ENCODE measurements around the gene CLIC3.

CLIC3 gene

DNA sequence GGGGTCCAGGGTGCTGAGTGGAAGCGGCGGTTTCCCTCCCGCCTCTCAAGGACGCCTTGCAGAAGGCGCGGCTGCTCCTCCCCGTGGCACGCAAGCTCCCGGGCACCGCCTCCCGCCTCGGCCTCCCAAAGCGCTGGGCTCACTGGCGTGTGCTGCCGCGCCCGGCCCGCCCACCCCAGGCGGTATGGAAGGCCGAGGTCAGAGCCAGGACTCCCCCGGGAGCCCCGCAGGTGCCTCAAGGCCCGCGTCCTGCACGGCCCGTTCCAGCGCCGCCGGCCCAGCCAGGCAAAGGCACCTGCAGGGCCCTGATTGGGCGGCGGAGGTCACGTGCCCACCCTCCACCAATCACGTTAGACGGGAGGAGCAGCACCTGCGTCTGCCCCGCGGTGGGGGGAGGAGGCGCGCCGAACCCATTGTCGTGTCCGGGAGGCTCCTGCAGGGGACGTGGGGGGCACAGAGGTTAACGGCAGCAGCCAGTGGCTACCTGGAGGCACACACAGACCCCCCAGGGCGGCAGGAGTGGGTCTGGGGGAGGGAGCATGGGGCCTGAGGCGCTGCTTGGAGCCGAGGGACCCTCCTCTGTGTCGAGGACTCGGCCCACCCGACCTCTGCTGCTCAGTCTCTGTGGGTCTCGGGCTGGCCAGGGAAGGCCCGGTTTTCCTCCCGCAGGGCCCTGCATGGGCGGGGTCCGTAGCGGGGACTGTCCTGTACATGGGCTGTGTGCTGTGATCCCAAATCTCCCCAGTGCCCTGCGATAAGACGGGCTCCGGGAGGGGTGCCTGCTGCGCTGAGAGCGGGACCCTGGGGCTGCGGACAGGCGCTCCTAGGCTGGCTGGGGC, 46.3 kb downstream of the CLIC3 start:
- TF ChIP-seq, protein P1, sequence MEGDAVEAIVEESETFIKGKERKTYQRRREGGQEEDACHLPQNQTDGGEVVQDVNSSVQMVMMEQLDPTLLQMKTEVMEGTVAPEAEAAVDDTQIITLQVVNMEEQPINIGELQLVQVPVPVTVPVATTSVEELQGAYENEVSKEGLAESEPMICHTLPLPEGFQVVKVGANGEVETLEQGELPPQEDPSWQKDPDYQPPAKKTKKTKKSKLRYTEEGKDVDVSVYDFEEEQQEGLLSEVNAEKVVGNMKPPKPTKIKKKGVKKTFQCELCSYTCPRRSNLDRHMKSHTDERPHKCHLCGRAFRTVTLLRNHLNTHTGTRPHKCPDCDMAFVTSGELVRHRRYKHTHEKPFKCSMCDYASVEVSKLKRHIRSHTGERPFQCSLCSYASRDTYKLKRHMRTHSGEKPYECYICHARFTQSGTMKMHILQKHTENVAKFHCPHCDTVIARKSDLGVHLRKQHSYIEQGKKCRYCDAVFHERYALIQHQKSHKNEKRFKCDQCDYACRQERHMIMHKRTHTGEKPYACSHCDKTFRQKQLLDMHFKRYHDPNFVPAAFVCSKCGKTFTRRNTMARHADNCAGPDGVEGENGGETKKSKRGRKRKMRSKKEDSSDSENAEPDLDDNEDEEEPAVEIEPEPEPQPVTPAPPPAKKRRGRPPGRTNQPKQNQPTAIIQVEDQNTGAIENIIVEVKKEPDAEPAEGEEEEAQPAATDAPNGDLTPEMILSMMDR (IDR thresholded peaks at IDR 0.05; ENCODE audit: control extremely low read depth, extremely low read depth, low read depth, missing control alignments): no peak
- CTCF ChIA-PET: interaction anchor here (2.5 to 6.5 kb wide), 2 partner anchors 79 to 84 kb away, joined by 9 to 126 read pairs; partner anchors contain the start of gene FUT7
- peak; percentile 100 for DNase-seq (ENCODE audit: extremely low spot score)
- POLR2A ChIA-PET: no interaction called here

GRCh38 chr9:136949239-136949816, 47.0 kb downstream of the CLIC3 start:
- DNase-seq (ENCODE audit: extremely low spot score): no peak
- ChIA-PET CTCF (interaction anchor here (2.5 to 6.5 kb wide), 2 partner anchors 80 to 85 kb away, joined by 9 to 126 read pairs; partner anchors contain the start of gene FUT7), POLR2A (no interaction called here)
- TF ChIP-seq, protein P1 (IDR thresholded peaks at IDR 0.05; ENCODE audit: control extremely low read depth, extremely low read depth, low read depth, missing control alignments): no peak

DNA sequence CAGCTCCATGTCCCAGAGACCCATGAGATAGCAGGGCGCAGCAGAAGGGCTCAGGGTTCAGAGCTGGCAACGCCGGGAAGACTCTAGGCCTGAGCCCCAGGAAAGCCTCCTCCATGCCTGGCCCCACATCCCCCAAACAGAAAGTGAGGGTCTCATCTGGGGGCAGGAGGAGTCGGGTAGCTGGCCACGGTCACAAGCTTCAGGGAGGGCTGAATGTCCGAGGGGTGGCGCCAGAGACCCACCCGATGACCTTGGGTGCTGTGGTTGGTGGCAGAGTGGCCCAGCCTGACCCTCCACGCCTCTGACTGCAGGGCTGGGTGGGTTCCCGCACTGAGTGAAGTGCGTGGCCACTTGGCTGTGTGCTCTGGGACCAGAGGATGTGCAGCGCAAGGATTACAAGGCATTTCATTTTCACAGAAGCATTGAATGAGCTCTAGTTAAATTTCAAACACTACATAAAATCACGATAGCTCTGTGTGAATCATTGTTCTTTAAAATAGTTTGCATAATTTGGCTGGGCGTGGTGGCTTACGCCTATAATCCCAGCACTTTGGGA, 48.3 kb downstream of the CLIC3 start:
- TF ChIP-seq, protein P1 (IDR thresholded peaks at IDR 0.05; ENCODE audit: control extremely low read depth, extremely low read depth, low read depth, missing control alignments): peak; percentile 71
- ChIA-PET POLR2A (interaction anchor here (0.6 to 1.6 kb wide), 3 partner anchors 40 to 293 kb away, joined by 3 to 6 read pairs (median 4); partner anchors contain the start of genes CYSRT1 and TUBB4B), CTCF (interaction anchor here (0.6 to 6.5 kb wide), 33 partner anchors 9 to 289 kb away, joined by 3 to 126 read pairs (median 4); partner anchors contain the start of genes ABCA2, AJM1, FUT7 and MAN1B1)
- DNase-seq (ENCODE audit: extremely low spot score): no peak

- ChIA-PET POLR2A (interaction anchor here (1.6 kb wide), 1 partner anchor 294 kb away, joined by 3 read pairs; the partner anchor contains the start of gene TUBB4B), CTCF (interaction anchor here (0.9 to 6.5 kb wide), 30 partner anchors 8 to 289 kb away, joined by 3 to 126 read pairs (median 4); partner anchors contain the start of genes ABCA2, AJM1, FUT7 and MAN1B1)
- no peak for DNase-seq (ENCODE audit: extremely low spot score)
- TF ChIP-seq, protein P1 (IDR thresholded peaks at IDR 0.05; ENCODE audit: control extremely low read depth, extremely low read depth, low read depth, missing control alignments): no peak
Observed at GRCh38 chr9:136947028-136947891, 49.1 kb downstream of the CLIC3 start.

DNA sequence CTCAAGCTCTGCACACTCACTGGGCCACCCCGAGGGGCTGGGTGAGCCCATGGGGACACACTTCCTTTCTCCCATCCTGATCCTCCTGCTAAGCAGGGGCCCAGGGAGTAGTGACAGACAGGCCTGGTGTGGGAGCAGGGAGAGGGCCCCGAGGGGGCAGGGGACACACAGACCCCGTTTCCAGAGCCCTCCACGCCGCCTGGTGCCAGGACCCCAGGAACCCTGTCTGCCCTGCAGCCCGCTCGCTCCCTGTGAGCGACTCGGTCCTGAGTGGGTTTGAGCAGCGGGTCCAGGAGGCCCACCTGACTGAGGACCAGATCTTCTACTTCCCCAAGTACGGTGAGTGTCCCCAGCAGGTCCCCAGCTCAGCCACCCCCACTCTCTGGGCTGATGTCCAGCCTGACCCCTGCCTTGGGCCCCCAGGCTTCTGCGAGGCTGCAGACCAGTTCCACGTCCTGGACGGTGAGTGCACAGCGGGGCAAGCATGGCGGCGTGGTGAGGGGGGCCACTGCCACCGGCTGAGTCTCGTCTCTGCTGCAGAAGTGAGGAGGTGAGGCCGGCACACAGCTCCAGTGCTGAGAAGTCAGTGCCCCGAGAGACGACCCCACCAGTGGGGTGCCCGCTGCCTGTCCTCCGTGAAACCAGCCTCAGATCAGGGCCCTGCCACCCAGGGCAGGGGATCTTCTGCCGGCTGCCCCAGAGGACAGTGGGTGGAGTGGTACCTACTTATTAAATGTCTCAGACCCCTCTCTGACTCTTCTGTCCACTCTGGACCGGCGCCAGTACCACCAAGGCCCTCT, 49.9 kb downstream of the CLIC3 start:
- ChIA-PET CTCF (interaction anchor here (0.9 to 6.5 kb wide), 8 partner anchors 53 to 156 kb away, joined by 3 to 126 read pairs (median 4); partner anchors contain the start of genes ABCA2, AJM1, FUT7 and SAPCD2), POLR2A (interaction anchor here (1.6 kb wide), 1 partner anchor 294 kb away, joined by 3 read pairs; the partner anchor contains the start of gene TUBB4B)

More for the DNA sequence above, 49.9 kb downstream of the CLIC3 start:
- TF ChIP-seq, protein P1 (IDR thresholded peaks at IDR 0.05; ENCODE audit: control extremely low read depth, extremely low read depth, low read depth, missing control alignments): no peak
- DNase-seq (ENCODE audit: extremely low spot score): no peak

Measured in GM10248 (cell line).